Measurements from ENCODE around the gene CPVL. TPM values are rescaled to one million over a fixed set of nuclear protein-coding genes. Genes with fewer than 3 reads are reported as not detected.

The CPVL gene
- total and polyA plus RNA-seq, 2 of the 4 experiments (the other 2 are of a cell fraction), result not detected

- ATAC-seq (ENCODE audit: low read depth) (no peak), DNase-seq (no peak)
- H2BK120ac ChIP-seq (ENCODE audit: low read depth, low read length), result no peak overlapping the region
- H2AK5ac ChIP-seq (ENCODE audit: low read depth, low read length), result no peak overlapping the region
- dilution Hi-C loops (cut with HindIII; ENCODE audit: low sequenced_read_pairs, unreplicated experiment), result no loop called here
- POLR2A ChIA-PET (ENCODE audit: unreplicated experiment), result interaction anchor here (0.6 kb wide), 1 partner anchor 771 kb away, joined by 3 read pairs; no protein-coding TSS in a partner anchor
- H2BK20ac ChIP-seq (ENCODE audit: low read depth, low read length), result no peak overlapping the region
- H3K56ac ChIP-seq (ENCODE audit: extremely low read depth, insufficient read depth, low read length), result no peak overlapping the region
- H2BK5ac ChIP-seq (ENCODE audit: low read depth, low read length, poor library complexity, severe bottlenecking), result no peak overlapping the region
- 0 out of 2 replicates have a peak, but pooled peaks cover 2% of the 10 kb centered on the region for H3K27me3 ChIP-seq (ENCODE audit: control insufficient read depth, insufficient read depth, low read length)
- no peak overlapping the region for H3K27ac ChIP-seq (ENCODE audit: insufficient read depth, low read length)
- TF ChIP-seq RCOR1 (IDR thresholded peaks at IDR 0.05; ENCODE audit: insufficient replicate concordance, low read length) (no peak), RFX5 (IDR thresholded peaks at IDR 0.05; ENCODE audit: low read depth, low read length) (no peak), MAFK (IDR thresholded peaks at IDR 0.05; ENCODE audit: low read depth, low read length) (no peak)
- H2AFZ ChIP-seq (replicated peaks; ENCODE audit: low read length, poor library complexity), result no peak overlapping the region
- WGBS, 2 experiments (ENCODE audit: extremely low coverage in 2 of 2, insufficient read length in 1 of 2), result no CpG with 5 or more reads among the region's 4 CpGs
- no peak overlapping the region for H2AK9ac ChIP-seq (replicated peaks; ENCODE audit: low read depth, low read length, poor library complexity)
- H3K4me3 ChIP-seq (ENCODE audit: insufficient read depth, low read depth, low read length), result no peak overlapping the region
- H2BK15ac ChIP-seq (ENCODE audit: low read depth, low read length), result no peak overlapping the region
- BruUV-seq (replicated peaks), result no TSS peak
- no peak overlapping the region for H3K23ac ChIP-seq (ENCODE audit: low read depth, low read length)
- no peak overlapping the region for H4K91ac ChIP-seq (ENCODE audit: insufficient read depth, low read depth, low read length)
- H3K9me1 ChIP-seq (ENCODE audit: insufficient read depth, low read length), result no peaks in the 10 kb centered on the region
- H3K9ac ChIP-seq (ENCODE audit: low read depth, low read length), result no peak overlapping the region
- intact Hi-C loops (cut with micrococcal nuclease), result no loop called here
- no peak overlapping the region for H4K5ac ChIP-seq (ENCODE audit: low read depth, low read length)
- H3K36me3 ChIP-seq (ENCODE audit: control insufficient read depth, insufficient read depth, low read length), result no peaks in the 10 kb centered on the region
- H3K18ac ChIP-seq (ENCODE audit: low read depth, low read length), result no peak overlapping the region
- H3K14ac ChIP-seq (replicated peaks; ENCODE audit: low read depth, low read length), result no peak overlapping the region
- in situ Hi-C loops (cut with MboI; ENCODE audit: low sequenced_read_pairs), result no loop called here
- no peaks in the 10 kb centered on the region for H3K9me3 ChIP-seq (ENCODE audit: control insufficient read depth, insufficient read depth, low read length)
- no peaks in the 10 kb centered on the region for H3K4me1 ChIP-seq (ENCODE audit: control insufficient read depth, insufficient read depth, low read length)
- no peak overlapping the region for H3K4ac ChIP-seq (ENCODE audit: low read depth, low read length)
- H4K8ac ChIP-seq (ENCODE audit: low read depth in 2 of 2, low read length in 2 of 2), result no peak overlapping the region
- no peaks in the 10 kb centered on the region for H3K79me1 ChIP-seq (ENCODE audit: low read depth in 1 of 2, low read length in 2 of 2)
- no peaks in the 10 kb centered on the region for H4K20me1 ChIP-seq (ENCODE audit: insufficient read depth, low read length)
- CTCF ChIA-PET, result interaction anchor here (0.7 kb wide), 1 partner anchor 119 kb away, joined by 3 read pairs; no protein-coding TSS in a partner anchor
- H3K4me2 ChIP-seq (ENCODE audit: low read depth, low read length), result no peak overlapping the region
These were observed 100.9 kb downstream of the CPVL start for GRCh38 chr7:29045258-29046086.

All from IMR-90 (cell line).